NCI-H526 (cell line): ENCODE results near the gene TSC22D2.
"Not testable (repeated sequence)": the region's sequence is repeated elsewhere in the genome, so short reads cannot be mapped to it uniquely, and the experiment has no call there.

Experiments used
- DNase-seq, 2 experiments: peaks; one replicate each; lab custom pipeline; 2025; lab: John Stamatoyannopoulos, UW

Gene TSC22D2

DNA sequence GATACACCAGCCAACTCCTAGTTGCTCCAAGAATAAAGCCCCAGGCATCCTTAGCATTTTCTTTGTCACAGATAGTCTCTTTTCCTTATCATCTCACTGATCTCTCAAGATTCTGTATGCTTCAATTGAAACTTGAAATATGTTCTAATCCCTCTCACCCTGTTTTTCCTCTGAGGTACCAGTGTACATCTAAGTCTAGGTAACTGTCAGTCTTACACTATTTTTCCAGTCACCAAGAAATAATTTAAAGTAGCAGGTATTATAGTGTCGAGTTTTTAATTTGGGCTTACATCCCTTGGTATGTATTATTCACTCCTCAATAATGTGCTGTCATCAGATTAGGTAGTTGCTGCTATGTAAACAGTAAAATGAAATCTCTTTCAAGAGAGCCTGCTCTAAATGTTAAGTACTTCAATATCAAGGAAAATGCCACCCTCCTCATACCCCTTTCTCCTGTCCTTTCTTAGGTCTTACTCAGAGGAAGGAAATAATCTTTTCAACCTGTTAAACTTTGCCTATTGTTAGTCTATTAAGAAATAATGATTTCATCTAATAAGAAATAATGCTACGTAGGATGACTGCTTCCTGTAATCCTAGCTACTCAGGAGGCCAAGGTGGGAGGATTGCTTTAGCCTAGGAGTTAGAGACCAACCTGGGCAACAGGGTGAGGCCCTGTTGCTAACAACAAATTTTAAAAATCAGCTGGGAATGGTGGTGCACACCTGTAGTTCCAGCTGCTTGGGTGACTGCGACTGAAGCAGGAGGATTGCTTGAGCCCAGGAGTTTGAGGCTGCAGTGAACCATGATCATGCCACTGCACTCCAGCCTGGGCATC is 39.8 kb downstream of the TSC22D2 start:
- no peak for DNase-seq

DNA sequence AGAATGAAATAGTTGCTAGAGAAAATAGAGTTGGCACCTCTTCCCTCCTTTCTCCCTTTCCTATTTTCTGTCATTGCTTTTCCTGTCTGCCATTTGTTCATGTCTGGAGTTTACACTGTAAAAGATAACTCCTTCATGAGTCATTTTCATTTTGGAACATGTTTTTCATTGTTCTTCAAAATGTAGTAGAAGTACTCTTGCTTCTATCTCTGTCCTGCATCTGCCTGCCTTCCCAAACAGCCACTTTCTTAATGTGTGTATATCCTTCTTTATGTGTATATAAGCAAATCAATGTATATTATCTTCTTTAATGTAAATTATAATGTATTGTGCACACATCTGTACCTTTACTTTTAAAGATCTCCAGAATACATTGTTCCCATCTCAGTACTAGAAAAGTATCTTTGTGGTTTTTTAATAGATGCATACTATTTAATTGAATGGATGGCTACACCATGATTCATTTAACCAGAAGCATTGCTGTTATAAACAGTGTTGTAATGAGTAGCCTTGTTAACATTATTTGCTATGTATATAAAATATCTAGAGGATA is 41.1 kb downstream of the TSC22D2 start:
- peak; percentile 38 to 51 for DNase-seq

DNA sequence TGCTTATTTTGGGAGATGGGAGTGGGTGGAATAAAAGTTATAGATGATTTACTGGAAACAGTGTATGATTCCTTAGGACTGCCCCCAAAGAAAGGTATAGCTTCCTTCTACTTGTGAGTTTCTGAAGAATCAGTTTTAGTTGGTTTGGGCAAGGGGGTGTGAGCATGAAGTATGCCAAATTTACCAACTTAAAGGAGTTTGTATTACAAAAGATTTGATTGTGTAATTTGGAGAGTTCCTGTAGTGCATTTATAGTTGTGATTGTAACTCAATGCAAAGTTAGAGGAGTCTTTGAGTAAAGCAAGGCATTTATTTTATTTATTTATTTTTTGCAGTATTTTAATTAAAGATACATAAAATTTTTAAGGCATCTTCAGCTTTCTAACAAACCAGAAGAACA is 42.8 kb downstream of the TSC22D2 start:
- no peak for DNase-seq

DNA sequence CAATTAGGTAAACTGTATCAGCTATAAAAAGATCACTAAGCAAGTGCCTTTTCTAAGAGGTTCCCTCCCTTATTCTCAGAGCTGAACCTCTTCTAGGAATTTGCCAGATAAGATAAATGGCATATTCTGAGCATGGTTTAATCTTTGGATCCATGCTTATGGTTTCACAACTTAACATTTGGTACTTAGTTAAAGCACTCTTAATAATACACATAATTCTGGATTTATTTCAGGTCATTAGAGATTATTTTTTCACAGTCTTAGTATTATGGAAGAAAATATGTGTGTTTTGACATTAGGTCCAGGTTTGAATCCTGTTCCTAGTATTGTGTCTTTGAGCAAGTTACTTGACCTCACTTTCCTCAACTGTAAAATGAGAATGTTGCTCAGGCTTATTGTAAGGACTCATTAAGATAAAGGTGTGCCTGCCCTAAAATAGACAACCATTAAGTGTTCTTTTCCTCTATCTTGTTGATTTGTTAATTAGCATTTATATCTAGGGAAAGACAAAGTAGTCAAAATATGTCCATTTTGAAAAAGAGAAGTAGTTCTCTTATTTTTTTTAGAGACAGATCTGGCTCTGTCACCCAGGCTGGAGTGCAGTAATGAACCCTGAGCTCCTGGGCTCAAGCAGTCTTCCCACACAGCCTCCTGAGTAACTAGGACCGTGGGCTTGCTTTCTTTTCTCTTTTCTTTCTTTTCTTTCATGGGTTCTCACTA is 43.4 kb downstream of the TSC22D2 start:
- no peak for DNase-seq

DNA sequence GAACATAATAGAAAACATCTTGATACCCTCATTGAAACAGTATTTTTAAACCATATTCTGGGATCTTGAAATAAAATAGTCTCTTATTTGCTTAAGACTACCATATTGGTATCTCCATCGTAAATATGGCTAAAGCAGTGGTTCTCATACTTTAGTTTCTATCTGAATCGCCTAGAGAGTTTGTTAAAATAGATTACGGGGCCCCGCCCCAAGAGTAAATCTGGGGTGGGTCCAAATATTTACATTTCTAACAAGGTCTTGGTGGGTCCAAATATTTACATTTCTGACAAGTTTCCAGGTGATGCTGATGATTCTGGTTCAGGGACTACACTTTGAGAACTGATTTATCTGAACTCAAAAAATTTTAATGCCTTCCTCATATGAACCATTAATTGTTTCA is 45.3 kb downstream of the TSC22D2 start:
- DNase-seq = no peak

DNA sequence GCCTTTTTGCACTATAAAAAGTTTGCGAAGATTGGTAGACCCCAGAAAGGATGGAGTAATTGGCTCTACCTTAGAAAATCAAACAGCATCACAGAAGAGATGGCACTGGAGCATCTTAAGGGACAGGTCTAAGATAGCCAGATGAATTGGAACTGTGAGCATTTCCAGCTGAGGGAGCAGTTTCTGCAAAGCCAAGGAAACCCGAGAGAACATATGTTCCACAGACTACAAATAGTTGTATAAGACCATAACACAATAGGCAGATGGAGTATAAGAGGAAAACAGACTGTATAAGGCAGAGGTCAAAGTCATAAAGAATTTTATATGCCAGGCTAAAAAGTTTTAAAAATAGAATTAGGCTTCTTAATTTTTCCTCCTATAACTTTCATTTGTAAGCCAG is 46.0 kb downstream of the TSC22D2 start:
- DNase-seq = no peak

DNA sequence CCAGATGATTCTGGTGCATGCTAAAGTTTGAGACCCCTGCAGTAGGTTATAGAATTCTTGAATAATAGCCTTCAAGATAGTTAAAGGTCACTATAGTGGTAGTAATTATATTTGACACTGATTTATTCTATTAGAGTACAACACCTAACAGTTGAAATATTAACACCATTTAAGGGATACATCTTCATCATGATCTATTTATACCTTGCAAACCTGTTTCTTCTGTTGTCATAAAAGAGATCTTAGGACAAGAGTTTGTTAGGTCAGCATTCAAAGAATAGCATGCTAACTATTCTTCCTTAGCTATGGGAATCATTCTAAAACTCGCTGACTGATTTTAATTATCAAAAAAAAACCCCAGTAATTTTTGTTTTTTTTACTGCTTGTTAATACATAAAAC is 46.5 kb downstream of the TSC22D2 start:
- DNase-seq = no peak

DNA sequence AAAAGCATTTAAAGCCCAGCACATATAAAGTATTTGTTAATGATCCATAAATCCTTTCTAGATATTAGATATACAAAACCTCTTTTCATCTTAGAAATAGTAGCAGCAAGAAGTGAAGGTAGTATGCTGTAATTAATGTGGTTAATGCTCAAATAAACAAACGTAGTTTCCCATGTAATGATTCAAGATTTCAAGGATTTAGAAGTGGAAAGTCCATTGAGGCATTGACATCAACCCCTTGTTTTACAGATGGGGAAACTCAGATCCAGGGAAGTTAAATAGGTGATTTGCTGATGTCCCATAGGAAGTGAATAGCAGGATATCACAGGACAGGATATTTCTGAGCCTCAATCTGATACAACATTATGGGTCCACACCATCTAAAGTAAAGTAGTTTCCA is 47.2 kb downstream of the TSC22D2 start:
- DNase-seq = no peak

DNA sequence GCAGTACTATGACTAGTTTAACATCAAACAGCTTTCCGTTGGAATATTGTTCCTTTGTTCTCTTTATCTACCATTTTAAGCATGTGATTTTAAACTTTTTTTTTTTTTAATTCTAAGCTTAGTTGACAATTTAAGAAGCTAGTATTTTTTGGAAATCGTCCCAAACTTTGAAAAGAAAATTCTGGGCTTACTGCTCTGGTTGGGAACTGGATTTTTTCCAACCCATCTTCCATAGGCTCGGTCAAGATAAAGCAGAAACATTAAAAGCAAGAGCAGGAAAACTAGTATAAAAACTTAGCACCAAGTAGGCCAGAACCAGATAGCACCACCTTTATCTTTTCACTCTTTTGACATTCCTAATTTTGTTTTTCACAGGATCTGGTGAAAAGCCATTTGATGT is 49.9 kb downstream of the TSC22D2 start:
- no peak for DNase-seq

DNA sequence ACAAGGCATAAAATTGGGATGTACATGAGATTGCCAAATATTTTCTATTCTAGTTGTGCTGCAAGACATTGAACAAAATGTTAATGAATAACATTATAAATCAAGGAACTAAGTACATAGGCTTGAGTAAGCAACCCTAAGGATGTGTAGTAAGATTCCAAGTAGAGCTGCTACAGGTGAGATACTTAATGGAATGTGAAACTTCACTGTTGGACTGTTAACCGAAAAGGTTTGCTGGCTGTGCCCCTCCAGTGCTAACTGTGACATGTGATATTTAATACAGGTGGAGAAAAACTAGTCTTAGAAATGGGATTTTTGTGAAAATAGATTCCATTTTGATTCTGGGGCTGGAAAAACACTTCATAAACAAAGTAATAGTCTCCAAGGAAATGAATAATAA is 52.4 kb downstream of the TSC22D2 start:
- no peak for DNase-seq

DNA sequence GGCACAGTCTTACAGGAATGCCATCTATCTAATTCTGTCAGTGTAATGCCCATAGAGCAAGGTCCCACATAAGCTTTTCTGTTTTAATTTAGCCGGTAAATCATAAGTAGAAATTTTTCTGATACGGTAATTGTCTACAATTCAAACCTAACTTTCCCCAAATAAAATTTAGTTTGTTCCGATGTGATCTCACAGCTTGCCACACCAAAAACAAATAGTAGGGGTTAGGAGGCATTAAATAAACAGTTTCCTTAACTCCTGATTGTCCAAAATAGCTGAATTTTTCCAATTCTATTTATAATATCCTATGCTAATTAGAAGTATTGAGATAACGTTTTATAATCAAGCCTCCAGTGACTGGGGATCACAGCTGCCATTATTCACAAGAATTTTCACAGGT is 53.3 kb downstream of the TSC22D2 start:
- DNase-seq = no peak

DNA sequence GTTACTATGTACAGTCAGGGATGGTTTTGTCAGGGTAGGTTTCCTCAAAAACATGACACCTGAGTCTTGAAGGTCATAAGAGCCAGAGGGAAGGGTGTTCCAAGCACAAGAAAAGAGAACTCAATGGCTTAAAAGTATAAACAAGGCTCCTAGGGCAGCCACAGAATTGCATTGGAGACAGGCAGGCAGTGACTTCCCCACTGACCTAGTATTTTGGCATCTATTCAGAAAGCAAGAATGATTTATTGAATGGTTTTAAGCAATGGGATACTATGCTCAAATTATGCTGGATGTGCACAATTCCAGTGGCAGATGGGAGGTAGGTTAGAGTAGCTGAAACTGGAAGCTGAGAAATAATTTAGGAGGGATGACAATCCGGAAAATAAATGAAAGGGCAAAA is 54.0 kb downstream of the TSC22D2 start:
- no peak for DNase-seq

DNA sequence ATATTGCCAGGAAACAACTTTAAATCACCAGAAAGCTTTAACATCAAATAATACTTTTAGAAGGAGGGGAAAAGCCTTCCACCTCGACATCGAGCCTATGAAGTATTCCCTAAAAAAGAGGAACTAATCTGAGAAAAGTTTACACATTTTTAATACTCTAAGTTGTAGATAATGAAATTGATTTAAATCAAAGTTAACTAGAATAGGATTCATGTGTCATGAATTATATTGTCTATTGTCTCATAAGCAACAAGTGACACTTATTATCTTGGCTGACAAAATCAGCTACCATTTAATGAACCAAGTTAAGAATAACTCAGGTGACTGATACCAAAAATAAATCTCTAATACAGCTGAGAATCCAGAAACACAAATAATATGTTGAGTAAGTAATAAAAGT is 56.6 kb downstream of the TSC22D2 start:
- no peak for DNase-seq

DNA sequence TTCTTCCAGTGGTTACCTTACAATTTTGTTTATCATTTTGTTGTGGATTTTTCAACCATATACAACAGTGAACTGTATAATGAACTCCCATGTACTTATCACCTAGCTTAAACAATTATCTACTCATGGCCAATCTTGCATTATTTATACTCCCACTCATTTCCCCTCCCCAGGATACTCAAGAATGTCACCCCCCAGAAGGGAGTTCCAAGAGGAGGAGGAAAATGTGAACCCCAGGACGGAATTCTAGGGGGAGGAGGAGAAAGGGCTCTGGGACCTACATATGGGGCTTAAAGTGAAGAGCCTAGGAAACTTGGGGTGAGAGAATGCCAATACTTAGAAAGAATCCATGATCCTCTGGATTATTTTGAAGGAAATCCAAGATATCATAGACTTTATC is 59.3 kb downstream of the TSC22D2 start:
- no peak for DNase-seq

DNA sequence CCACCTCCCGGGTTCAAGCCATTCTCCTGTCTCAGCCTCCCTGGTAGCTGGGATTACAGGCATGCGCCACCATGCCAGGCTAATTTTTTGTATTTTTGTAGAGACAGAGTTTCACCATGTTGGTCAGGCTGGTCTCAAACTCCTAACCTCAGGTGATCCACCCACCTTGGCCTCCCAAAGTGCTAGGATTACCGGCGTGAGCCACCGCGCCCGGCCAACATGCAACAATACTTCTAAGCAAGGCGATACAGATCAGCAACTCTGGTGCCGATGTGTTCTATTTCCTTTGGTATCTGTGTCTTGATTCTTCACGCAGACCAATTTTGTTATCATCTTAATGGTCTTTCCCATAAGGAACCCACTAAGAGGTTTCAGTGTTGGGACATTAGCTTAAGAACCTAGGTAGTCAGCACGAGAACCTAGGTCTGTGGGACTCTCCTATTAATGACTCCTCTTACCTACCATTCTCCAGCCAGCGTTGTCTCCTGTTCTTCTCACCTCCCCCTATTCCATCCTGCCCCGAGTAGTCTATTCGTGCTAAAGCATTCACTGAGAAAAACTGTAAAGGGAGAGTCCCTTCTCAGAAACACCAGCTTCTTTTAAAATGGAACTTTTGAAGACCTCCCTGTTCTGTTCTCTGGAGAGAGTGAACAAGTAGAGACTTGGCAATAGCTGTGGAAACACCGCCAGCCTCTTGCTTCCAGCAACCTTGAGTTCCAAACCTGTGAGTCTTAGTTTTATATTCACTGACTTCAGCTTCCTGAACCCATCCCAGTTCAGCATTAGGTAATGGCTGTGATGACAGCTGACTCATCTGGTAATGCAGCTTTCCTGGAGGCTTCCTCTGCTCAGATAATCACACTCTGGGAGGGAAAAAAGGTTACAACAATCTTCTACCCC is 61.2 kb downstream of the TSC22D2 start:
- no peak for DNase-seq

DNA sequence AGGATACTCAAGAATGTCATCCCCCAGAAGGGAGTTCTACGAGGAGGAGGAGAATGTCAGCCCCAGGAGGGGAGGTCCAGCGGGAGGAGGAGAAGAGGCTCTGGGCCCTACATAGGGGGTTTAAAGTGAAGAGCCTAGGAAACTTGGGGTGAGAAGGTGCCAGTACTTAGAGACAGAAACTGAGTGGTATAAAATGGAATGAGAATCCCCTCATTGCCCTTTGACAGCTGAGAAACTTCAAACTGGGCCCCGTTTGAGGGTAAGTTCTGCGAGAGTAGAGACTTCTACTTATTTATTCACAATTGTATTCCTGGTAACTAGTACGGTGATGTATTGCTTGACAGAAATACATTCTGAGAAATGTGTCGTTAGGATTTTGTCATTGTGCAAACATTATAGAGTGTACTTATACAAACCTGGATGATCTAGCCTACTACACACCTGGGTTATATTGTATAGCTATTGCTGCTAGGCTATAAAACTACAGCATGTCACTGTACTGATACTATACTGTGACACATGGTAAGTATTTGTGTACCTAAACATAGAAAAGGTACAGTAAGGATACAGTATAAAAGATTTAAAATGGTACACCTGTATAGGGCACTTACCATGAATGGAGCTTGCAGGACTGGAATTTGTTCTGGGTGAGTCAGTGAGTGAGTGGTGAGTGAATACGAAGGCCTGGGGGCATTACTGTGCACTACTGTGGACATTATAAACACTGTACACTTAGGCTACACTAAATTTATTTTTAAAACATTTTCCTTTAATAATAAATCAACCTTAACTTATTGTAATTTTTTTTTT is 62.0 kb downstream of the TSC22D2 start:
- no peak for DNase-seq

DNA sequence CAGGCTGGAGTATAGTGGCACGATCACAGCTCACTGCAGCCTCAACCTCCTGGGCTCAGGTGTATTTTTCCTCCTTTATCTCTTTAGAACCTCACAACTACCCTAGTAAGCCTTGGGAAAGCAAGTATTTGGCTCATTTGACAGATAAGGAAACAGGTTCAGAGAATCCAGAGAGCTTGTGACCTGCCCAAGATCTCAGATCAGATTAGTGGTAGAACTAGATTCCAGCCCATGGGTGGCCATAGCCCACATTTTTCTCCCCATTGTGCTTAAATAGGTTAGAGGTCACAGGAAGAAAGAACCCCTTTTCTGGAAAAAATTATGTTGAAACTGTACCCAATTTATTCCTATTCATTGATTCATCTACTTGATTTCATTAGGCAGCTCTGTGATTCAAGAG is 64.3 kb downstream of the TSC22D2 start:
- no peak for DNase-seq

DNA sequence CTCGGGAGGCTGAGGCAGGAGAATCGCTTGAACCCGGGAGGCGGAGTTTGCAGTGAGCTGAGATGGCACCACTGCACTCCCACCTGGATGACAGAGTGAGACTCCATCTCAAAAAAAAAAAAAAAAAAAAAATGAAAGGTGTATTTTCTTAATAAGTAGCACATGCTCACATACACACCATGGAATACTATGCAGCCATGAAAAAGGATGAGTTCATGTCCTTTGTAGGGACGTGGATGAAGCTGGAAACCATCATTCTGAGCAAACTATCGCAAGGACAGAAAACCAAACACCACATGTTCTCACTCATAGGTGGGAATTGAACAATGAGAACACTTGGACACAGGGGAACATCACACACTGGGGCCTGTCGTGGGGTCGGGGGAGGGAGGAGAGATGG is 65.1 kb downstream of the TSC22D2 start:
- DNase-seq = not testable (repeated sequence)

DNA sequence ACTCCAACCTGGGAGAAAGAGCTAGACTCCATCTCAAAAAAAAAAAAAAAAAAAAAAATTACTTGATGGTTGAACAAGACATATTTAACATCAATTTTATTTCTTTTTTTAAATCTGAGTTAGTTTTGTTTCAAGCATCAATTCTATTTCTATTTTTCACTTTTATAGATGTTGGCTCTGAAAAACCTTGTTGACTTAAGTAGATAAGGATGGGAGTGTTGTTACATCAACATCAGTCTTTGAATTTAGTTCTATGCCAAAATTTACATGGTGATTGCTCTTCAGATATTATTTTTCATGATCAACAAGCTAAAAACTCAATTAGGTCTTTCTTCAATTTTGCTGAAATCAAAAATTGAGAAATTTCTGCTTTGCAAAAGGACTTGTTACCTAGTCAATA is 71.3 kb downstream of the TSC22D2 start:
- no peak for DNase-seq

DNA sequence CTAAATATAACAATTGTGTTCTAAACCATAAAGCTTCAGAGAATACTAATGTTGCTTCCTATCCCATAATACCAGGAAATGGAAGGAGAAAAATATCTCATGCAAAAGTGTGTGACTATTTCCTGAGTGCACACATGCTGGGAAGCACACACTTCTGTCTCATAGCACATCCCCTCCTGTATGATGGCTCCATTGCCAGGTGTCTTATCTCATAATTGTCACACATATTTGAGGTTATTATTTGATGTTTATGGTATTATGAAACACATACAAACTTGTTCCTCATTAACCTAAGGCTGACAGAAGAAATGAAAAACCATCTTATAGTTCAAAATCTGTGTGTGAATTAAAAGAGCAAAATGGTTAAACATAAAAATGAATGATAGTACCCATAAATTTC is 72.8 kb downstream of the TSC22D2 start:
- DNase-seq = no peak

DNA sequence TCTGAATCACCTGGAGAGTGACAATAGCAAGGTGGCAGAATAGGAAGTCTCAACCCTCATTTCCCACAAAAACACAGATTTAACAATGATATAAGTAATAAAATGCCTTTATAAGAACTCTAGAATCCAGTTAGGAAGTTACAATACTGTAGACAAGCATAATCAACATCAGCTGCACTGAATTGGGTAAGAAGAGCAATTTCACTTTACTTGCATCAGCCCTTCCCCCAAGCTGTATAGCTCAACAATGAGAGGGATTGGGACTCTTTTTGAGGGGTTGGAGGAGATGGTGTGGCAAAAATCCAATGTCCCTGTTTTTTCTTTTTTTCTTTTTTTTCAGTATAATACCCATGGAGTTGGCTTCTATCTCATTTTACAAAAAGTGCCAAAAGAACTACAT is 75.1 kb downstream of the TSC22D2 start:
- DNase-seq = no peak
